Stimulated activated CD4-positive, alpha-beta T cell treated with anti-CD3 and anti-CD28 coated beads, Interleukin-2, amount 100 ng/mL, for 4 hours (primary cell): ENCODE data around the gene C2CD2L.
"Not testable (repeated sequence)": the region's sequence is repeated elsewhere in the genome, so short reads cannot be mapped to it uniquely, and the experiment has no call there.

ENCODE experiments used
- DNase-seq: peaks from one replicate; pipeline ENCODE4 v3.0.0-alpha.2; 2020; ENCODE audit warnings: low read depth

The C2CD2L gene

GRCh38 chr11:119093942-119094815 lies 13.0 kb upstream of the C2CD2L start:
- DNase-seq, result peak; percentile 47

GRCh38 chr11:119094816-119095065 lies 12.4 kb upstream of the C2CD2L start:
- no peak for DNase-seq

- DNase-seq, result peak; percentile 99
Observed at GRCh38 chr11:119095066-119095880, 11.9 kb upstream of the C2CD2L start.

- DNase-seq, result no peak
Observed at GRCh38 chr11:119099711-119100110, 7.4 kb upstream of the C2CD2L start.

GRCh38 chr11:119100246-119100970 lies 6.7 kb upstream of the C2CD2L start:
- DNase-seq, result no peak

- DNase-seq, result no peak
Observed at GRCh38 chr11:119100994-119101758, 6.0 kb upstream of the C2CD2L start.

GRCh38 chr11:119101759-119102423 lies 5.3 kb upstream of the C2CD2L start, which contains the start of gene DPAGT1:
TSS of gene DPAGT1 (minus strand) at chr11:119101853. CDS start at chr11:119101655, 198 bp downstream.
- peak; percentile 76 for DNase-seq

GRCh38 chr11:119103161-119103664 lies 3.9 kb upstream of the C2CD2L start:
- not testable (repeated sequence) for DNase-seq

GRCh38 chr11:119103793-119104192 lies 3.4 kb upstream of the C2CD2L start:
- DNase-seq, result no peak

- DNase-seq, result no peak
Observed at GRCh38 chr11:119107538-119108145, 498 bp downstream of the C2CD2L start.

GRCh38 chr11:119108146-119108856 lies 1.2 kb downstream of the C2CD2L start:
- DNase-seq, result no peak

- DNase-seq, result no peak
Observed at GRCh38 chr11:119108857-119109221, 1.7 kb downstream of the C2CD2L start.

GRCh38 chr11:119109843-119110242 lies 2.7 kb downstream of the C2CD2L start:
- DNase-seq, result no peak

- DNase-seq, result no peak
Observed at GRCh38 chr11:119110439-119110838, 3.3 kb downstream of the C2CD2L start.

GRCh38 chr11:119111361-119111925 lies 4.3 kb downstream of the C2CD2L start:
- no peak for DNase-seq

GRCh38 chr11:119112314-119113020 lies 5.3 kb downstream of the C2CD2L start:
- DNase-seq, result no peak

- no peak for DNase-seq
Observed at GRCh38 chr11:119113716-119114115, 6.6 kb downstream of the C2CD2L start.

GRCh38 chr11:119114351-119114750 lies 7.2 kb downstream of the C2CD2L start:
- DNase-seq, result no peak
